Measurements from ENCODE around the gene WNT9A.
"Not testable (repeated sequence)": the region's sequence is repeated elsewhere in the genome, so short reads cannot be mapped to it uniquely, and the experiment has no call there.

Gene WNT9A

GRCh38 chr1:227886503-227886961 is 61.2 kb downstream of the WNT9A start:
- DNase-seq (ENCODE audit: low spot score) = no peak

GRCh38 chr1:227885648-227886502 is 61.9 kb downstream of the WNT9A start:
- DNase-seq (ENCODE audit: low spot score) = peak; percentile 83

DNA sequence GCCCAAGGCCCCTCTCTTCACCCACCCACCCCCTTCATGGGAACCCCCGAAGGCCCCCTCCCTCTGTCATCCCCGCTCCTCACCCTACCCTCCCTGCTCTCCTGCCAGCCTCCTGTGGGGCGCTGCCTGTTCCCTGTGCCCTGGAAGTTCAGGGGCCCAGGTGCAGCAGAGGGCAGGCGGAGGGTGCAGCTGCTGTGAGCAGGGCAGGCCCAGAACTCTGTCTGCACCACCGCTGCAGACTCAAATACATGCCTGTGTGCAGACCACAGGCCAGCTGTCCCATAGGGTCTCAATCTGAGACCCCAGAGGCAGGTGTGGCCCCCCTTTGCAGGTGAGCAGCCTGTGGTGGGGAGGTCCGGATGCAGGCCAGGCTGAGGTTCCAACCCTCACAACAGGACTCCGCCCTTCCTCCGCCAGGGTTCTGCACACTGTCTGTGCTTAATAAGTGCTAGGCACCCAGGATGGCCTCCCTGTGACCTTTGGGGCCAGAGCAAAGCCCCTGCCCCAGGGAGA is 62.5 kb downstream of the WNT9A start:
- DNase-seq (ENCODE audit: low spot score) = no peak

GRCh38 chr1:227884370-227885134 is 63.2 kb downstream of the WNT9A start:
- no peak for DNase-seq (ENCODE audit: low spot score)

GRCh38 chr1:227883641-227884301 is 64.0 kb downstream of the WNT9A start:
- DNase-seq (ENCODE audit: low spot score) = no peak

GRCh38 chr1:227883073-227883520 is 64.6 kb downstream of the WNT9A start:
- DNase-seq (ENCODE audit: low spot score) = no peak

- no peak for DNase-seq (ENCODE audit: low spot score)
Measured at GRCh38 chr1:227880342-227880924, 67.3 kb downstream of the WNT9A start.

- DNase-seq (ENCODE audit: low spot score) = not testable (repeated sequence)
Measured at GRCh38 chr1:227877810-227878209, 69.9 kb downstream of the WNT9A start.

DNA sequence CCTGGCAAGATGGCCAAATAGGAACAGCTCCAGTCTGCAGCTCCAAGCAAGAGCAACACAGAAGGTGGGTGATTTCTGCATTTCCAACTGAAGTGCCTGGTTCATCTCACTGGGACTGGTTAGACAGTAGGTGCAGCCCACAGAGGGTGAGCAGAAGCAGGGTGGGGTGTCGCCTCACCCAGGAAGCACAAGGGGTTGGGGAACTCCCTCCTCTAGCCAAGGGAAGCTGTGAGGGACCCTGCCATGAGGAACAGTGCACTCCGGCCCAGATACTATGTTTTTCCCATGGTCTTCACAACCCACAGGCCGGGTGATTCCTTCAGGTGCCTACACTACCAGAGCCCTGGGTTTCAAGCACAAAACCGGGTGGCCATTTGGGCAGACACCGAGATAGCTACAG is 75.8 kb downstream of the WNT9A start:
- not testable (repeated sequence) for DNase-seq (ENCODE audit: low spot score)

DNA sequence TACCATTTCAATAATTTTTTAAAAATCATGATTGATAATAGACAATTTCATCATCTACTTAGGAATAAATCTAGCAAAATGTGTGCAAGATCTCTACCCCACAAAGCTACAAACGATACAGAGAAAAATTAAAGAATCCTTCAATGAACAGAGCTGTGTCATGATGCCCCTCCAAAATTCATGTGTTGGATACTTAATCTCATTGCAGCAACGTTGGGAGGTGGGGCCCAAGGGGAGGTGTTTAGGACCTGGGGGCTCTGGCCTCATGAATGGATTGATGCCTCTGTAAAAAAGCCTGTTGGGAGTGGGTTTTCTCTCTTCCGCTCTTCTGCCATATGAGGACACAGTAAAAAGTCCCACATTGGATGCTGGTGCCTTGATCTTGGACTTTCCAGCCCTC is 77.4 kb downstream of the WNT9A start:
- no peak for DNase-seq (ENCODE audit: low spot score)

DNA sequence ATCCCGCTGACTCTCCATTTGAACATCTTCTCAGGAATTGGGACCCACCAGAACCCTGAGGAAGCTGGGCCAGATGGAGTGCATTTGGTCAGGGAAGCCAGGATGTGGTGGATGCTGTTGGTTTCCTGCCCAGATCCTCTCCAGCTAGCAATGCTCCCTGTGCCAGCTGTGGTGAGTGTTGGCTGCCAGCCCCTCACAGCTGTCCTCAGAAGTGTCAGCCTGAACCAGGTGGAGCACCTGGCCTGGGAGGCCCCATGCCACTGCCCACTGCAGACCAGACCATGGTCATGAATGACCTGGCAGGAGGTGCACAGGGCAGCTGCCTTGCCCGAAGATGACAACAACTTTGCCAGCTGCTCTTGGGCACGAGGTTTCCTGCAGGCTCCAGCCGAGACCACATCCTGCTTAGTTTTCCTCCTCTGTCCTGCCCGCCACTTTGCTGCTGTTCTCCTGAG is 77.9 kb downstream of the WNT9A start:
- peak; percentile 52 for DNase-seq (ENCODE audit: low spot score)

GRCh38 chr1:227869279-227869842 is 78.4 kb downstream of the WNT9A start:
- DNase-seq (ENCODE audit: low spot score) = peak; percentile 18

Measured in AG20443 (cell line).